HCT116 (cell line): ENCODE measurements around the gene ENGASE. TPM values are rescaled to one million over a fixed set of nuclear protein-coding genes. Genes with fewer than 3 reads are reported as not detected.

ENCODE experiments used
- total RNA-seq: library from RNA; stranded (reverse); gene quantifications from one replicate; pipeline ENCODE4 v1.2.1, GENCODE V29; 2021; ENCODE audit not compliant: unreplicated experiment

ENGASE gene
- total RNA-seq, 1 experiment from 2014 or later = 54.2 TPM

Other genes starting within 250 kb of the ENGASE start
- 104 TPM for gene USP36, start 234.0 kb upstream of the ENGASE start, total RNA-seq
- 1.9 TPM for gene CEP295NL, start 171.6 kb upstream of the ENGASE start, total RNA-seq
- gene TIMP2, start 149.4 kb upstream of the ENGASE start, total RNA-seq = 64.8 TPM
- gene LGALS3BP, start 94.9 kb upstream of the ENGASE start, total RNA-seq = 389 TPM
- gene CANT1, start 65.1 kb upstream of the ENGASE start, total RNA-seq = 97.1 TPM
- gene C1QTNF1, start 50.7 kb upstream of the ENGASE start, total RNA-seq = 4.0 TPM